ENCODE measurements around the gene CTDP1.

The CTDP1 gene

DNA sequence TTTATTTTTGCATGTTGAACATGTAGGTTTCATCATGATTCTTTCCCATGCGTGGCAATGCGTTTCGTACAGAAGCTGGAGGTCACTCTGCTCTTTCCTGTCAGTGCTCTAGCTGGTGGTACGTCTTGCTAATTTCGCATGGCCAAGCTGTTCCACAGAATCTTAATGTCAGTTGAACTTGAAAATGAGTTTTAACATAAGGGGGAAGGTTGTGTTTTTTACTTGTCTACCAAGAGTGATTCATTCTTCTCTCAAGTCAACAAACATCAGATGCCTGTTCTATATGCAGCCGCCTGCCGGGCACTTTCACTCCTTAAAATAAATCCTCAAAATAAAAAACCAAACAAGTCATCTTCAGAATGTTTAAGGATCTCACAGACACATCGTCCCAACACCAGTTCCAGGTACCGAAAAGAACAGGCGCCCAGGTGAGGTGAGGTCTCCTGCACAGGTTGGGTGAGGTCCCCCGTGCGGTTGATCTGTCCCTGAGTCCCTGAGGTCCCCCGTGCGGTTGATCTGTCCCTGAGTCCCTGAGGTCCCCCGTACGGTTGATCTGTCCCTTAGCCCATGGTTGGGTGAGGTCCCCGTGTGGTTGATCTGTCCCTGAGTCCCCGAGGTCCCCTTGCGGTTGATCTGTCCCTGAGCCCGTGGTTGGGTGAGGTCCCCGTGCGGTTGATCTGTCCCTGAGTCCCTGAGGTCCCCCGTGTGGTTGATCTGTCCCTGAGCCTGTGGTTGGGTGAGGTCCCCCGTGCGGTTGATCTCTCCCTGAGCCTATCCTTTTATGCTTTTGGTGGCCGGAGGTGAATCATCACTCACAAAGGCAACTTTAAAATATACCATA, 61.1 kb downstream of the CTDP1 start:
- Histone ChIP-seq H3K23ac (ENCODE audit: low read length) (no peak overlapping the region), H3K79me1 (ENCODE audit: low read length) (no peaks in the 10 kb centered on the region), H3K18ac (ENCODE audit: low read length) (no peak overlapping the region), H3K4ac (ENCODE audit: low read depth, low read length) (no peak overlapping the region), H3K56ac (ENCODE audit: low read length) (no peak overlapping the region), H3K27me3 (ENCODE audit: insufficient read depth, low read length, poor library complexity) (no peaks in the 10 kb centered on the region), H2AK5ac (ENCODE audit: low read length) (no peak overlapping the region), H3K36me3 (ENCODE audit: control insufficient read depth, insufficient read depth, low read length) (peaks cover 1% of the 10 kb centered on the region), H4K5ac (ENCODE audit: low read length) (no peak overlapping the region), H3K79me2 (ENCODE audit: control insufficient read depth, insufficient read depth, low read length) (no peaks in the 10 kb centered on the region), H3K4me1 (ENCODE audit: control insufficient read depth, low read depth, low read length) (no peaks in the 10 kb centered on the region), H2BK120ac (ENCODE audit: low read depth, low read length) (no peak overlapping the region), H2BK5ac (ENCODE audit: low read length) (no peak overlapping the region), H4K8ac (ENCODE audit: low read depth, low read length) (no peak overlapping the region), H2BK15ac (replicated peaks; ENCODE audit: low read depth) (no peak overlapping the region), H3K9ac (ENCODE audit: low read length) (no peak overlapping the region), H3K4me3 (ENCODE audit: low read length) (no peak overlapping the region), H3K4me2 (ENCODE audit: low read length) (no peak overlapping the region), H3K27ac (ENCODE audit: low read depth, low read length) (no peak overlapping the region)
- DNase-seq = no peak
- WGBS (ENCODE audit: extremely low coverage, insufficient coverage, low lambda C conversion rate) = no CpG with 5 or more reads among the region's 26 CpGs

DNA sequence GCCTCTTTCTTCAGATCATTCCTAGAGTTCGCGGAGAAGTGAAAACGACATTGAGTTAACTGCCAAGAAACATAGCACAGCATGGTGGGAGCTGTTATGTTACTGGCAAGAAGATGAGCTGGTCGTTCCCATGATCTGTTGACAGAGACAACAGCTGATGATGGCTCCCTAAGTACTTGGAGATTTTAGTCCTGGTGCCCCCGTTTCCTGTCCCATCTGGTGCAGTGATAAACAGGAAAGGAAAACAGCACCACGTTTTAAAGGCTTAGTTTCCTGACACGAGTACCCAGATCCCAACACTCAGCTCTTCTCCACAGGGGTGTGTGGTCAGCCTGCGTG, 61.7 kb downstream of the CTDP1 start:
- no peak overlapping the region for H3K56ac ChIP-seq (ENCODE audit: low read length)
- H3K36me3 ChIP-seq (ENCODE audit: control insufficient read depth, insufficient read depth, low read length) = peaks cover 1% of the 10 kb centered on the region
- no peak overlapping the region for H3K18ac ChIP-seq (ENCODE audit: low read length)
- WGBS (ENCODE audit: extremely low coverage, insufficient coverage, low lambda C conversion rate) = no CpG with 5 or more reads among the region's 8 CpGs
- H3K9ac ChIP-seq (ENCODE audit: low read length) = no peak overlapping the region
- no peak overlapping the region for H2AK5ac ChIP-seq (ENCODE audit: low read length)
- no peaks in the 10 kb centered on the region for H3K79me1 ChIP-seq (ENCODE audit: low read length)
- H3K79me2 ChIP-seq (ENCODE audit: control insufficient read depth, insufficient read depth, low read length) = no peaks in the 10 kb centered on the region
- no peak overlapping the region for H2BK5ac ChIP-seq (ENCODE audit: low read length)
- no peak for DNase-seq
- H4K8ac ChIP-seq (ENCODE audit: low read depth, low read length) = no peak overlapping the region
- H4K5ac ChIP-seq (ENCODE audit: low read length) = no peak overlapping the region
- no peak overlapping the region for H2BK15ac ChIP-seq (replicated peaks; ENCODE audit: low read depth)
- H3K23ac ChIP-seq (ENCODE audit: low read length) = no peak overlapping the region
- no peak overlapping the region for H3K4ac ChIP-seq (ENCODE audit: low read depth, low read length)
- H3K4me3 ChIP-seq (ENCODE audit: low read length) = no peak overlapping the region
- H3K4me2 ChIP-seq (ENCODE audit: low read length) = no peak overlapping the region
- H2BK120ac ChIP-seq (ENCODE audit: low read depth, low read length) = no peak overlapping the region
- H3K27ac ChIP-seq (ENCODE audit: low read depth, low read length) = no peak overlapping the region
- H3K4me1 ChIP-seq (ENCODE audit: control insufficient read depth, low read depth, low read length) = no peaks in the 10 kb centered on the region
- H3K27me3 ChIP-seq (ENCODE audit: insufficient read depth, low read length, poor library complexity) = no peaks in the 10 kb centered on the region

DNA sequence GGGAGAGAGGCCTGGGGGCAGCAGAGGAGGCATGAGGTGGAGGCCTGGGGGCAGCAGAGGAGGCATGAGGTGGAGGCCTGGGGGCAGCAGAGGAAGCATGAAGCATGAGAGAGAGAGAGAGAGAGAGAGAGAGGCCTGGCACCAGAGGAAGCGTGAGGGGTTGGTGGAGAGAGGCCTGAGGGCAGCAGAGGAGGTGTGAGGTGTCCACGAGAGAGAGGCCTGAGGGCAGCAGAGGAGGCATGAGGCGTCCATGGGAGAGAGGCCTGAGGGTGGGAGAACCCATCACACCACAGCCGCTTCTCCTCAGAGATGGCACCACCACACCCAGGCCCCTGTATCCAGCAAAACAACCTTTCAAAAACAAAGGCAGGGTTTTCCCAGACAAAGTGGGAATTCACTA, 62.5 kb downstream of the CTDP1 start:
- Histone ChIP-seq H2BK15ac (replicated peaks; ENCODE audit: low read depth) (no peak overlapping the region), H3K4me3 (ENCODE audit: low read length) (no peak overlapping the region), H3K4ac (ENCODE audit: low read depth, low read length) (no peak overlapping the region), H3K79me2 (ENCODE audit: control insufficient read depth, insufficient read depth, low read length) (no peaks in the 10 kb centered on the region), H3K9ac (ENCODE audit: low read length) (no peak overlapping the region), H3K18ac (ENCODE audit: low read length) (no peak overlapping the region), H3K4me2 (ENCODE audit: low read length) (no peak overlapping the region), H3K36me3 (ENCODE audit: control insufficient read depth, insufficient read depth, low read length) (peaks cover 1% of the 10 kb centered on the region), H3K27me3 (ENCODE audit: insufficient read depth, low read length, poor library complexity) (no peaks in the 10 kb centered on the region), H4K8ac (ENCODE audit: low read depth, low read length) (no peak overlapping the region), H2AK5ac (ENCODE audit: low read length) (no peak overlapping the region), H3K27ac (ENCODE audit: low read depth, low read length) (no peak overlapping the region), H3K79me1 (ENCODE audit: low read length) (no peaks in the 10 kb centered on the region), H3K23ac (ENCODE audit: low read length) (no peak overlapping the region), H4K5ac (ENCODE audit: low read length) (no peak overlapping the region), H3K56ac (ENCODE audit: low read length) (no peak overlapping the region), H2BK5ac (ENCODE audit: low read length) (no peak overlapping the region), H3K4me1 (ENCODE audit: control insufficient read depth, low read depth, low read length) (no peaks in the 10 kb centered on the region), H2BK120ac (ENCODE audit: low read depth, low read length) (no peak overlapping the region)
- WGBS (ENCODE audit: extremely low coverage, insufficient coverage, low lambda C conversion rate) = no CpG with 5 or more reads among the region's 4 CpGs
- no peak for DNase-seq

DNA sequence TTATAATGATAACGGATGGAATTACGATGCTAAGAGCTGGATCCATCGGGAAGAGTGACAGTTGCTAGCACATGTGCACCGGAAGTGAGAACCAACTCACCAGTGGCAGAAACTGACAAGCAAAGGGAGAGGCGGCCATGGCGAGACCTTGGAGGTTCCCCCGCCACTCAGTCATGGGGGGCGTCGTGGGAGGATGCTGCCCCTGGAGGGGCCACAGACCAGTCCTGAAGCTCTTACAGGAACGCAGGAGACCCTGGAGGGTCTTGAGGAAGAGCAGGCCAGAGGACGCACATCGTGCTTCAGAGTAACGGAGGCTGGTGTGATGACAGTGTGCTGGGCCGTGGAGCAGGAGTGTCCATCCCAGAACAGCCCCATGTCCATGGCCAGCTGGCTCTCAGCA, 65.0 kb downstream of the CTDP1 start:
- no CpG with 5 or more reads among the region's 14 CpGs for WGBS (ENCODE audit: extremely low coverage, insufficient coverage, low lambda C conversion rate)
- no peak overlapping the region for H3K4me3 ChIP-seq (ENCODE audit: low read length)
- no peak overlapping the region for H3K4ac ChIP-seq (ENCODE audit: low read depth, low read length)
- no peaks in the 10 kb centered on the region for H3K79me2 ChIP-seq (ENCODE audit: control insufficient read depth, insufficient read depth, low read length)
- H3K4me1 ChIP-seq (ENCODE audit: control insufficient read depth, low read depth, low read length) = no peaks in the 10 kb centered on the region
- H4K5ac ChIP-seq (ENCODE audit: low read length) = no peak overlapping the region
- peaks cover 1% of the 10 kb centered on the region for H3K36me3 ChIP-seq (ENCODE audit: control insufficient read depth, insufficient read depth, low read length)
- H2BK15ac ChIP-seq (replicated peaks; ENCODE audit: low read depth) = no peak overlapping the region
- H3K79me1 ChIP-seq (ENCODE audit: low read length) = no peaks in the 10 kb centered on the region
- H3K9ac ChIP-seq (ENCODE audit: low read length) = no peak overlapping the region
- H3K18ac ChIP-seq (ENCODE audit: low read length) = no peak overlapping the region
- no peak overlapping the region for H2BK120ac ChIP-seq (ENCODE audit: low read depth, low read length)
- no peak overlapping the region for H3K27ac ChIP-seq (ENCODE audit: low read depth, low read length)
- H3K23ac ChIP-seq (ENCODE audit: low read length) = no peak overlapping the region
- no peak overlapping the region for H2BK5ac ChIP-seq (ENCODE audit: low read length)
- H3K27me3 ChIP-seq (ENCODE audit: insufficient read depth, low read length, poor library complexity) = no peaks in the 10 kb centered on the region
- no peak for DNase-seq
- no peak overlapping the region for H3K56ac ChIP-seq (ENCODE audit: low read length)
- no peak overlapping the region for H3K4me2 ChIP-seq (ENCODE audit: low read length)
- no peak overlapping the region for H2AK5ac ChIP-seq (ENCODE audit: low read length)
- H4K8ac ChIP-seq (ENCODE audit: low read depth, low read length) = no peak overlapping the region

DNA sequence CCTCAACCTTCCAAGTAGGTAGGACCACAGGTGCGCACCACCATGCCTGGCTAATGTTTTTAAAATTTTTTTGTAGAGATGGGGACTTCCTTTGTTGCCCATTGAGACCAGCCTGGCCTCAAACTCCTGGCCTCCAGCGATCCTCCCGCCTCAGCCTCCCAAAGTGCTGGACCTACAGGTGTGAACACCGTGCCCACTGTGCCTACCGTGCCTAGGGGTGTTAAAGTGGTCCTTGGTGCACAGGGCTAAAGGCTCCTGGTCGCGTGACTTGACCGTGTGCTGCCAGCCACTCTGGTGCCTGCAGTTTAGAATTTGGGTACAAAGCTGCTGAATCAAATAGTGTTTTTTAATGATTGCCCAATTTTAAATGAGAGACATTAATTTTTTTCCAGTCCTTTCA, 67.1 kb downstream of the CTDP1 start:
- no peak overlapping the region for H3K23ac ChIP-seq (ENCODE audit: low read length)
- H3K79me2 ChIP-seq (ENCODE audit: control insufficient read depth, insufficient read depth, low read length) = no peaks in the 10 kb centered on the region
- no peak overlapping the region for H3K4me2 ChIP-seq (ENCODE audit: low read length)
- H3K4me1 ChIP-seq (ENCODE audit: control insufficient read depth, low read depth, low read length) = no peaks in the 10 kb centered on the region
- no peak overlapping the region for H2BK15ac ChIP-seq (replicated peaks; ENCODE audit: low read depth)
- no peaks in the 10 kb centered on the region for H3K79me1 ChIP-seq (ENCODE audit: low read length)
- no peak overlapping the region for H3K4ac ChIP-seq (ENCODE audit: low read depth, low read length)
- no peak overlapping the region for H3K27ac ChIP-seq (ENCODE audit: low read depth, low read length)
- H2BK5ac ChIP-seq (ENCODE audit: low read length) = no peak overlapping the region
- no peak overlapping the region for H4K5ac ChIP-seq (ENCODE audit: low read length)
- no peak overlapping the region for H3K9ac ChIP-seq (ENCODE audit: low read length)
- no peak overlapping the region for H3K18ac ChIP-seq (ENCODE audit: low read length)
- H2BK120ac ChIP-seq (ENCODE audit: low read depth, low read length) = no peak overlapping the region
- no peak for DNase-seq
- no peak overlapping the region for H2AK5ac ChIP-seq (ENCODE audit: low read length)
- no peak overlapping the region for H3K56ac ChIP-seq (ENCODE audit: low read length)
- no peaks in the 10 kb centered on the region for H3K36me3 ChIP-seq (ENCODE audit: control insufficient read depth, insufficient read depth, low read length)
- H3K27me3 ChIP-seq (ENCODE audit: insufficient read depth, low read length, poor library complexity) = no peaks in the 10 kb centered on the region
- H4K8ac ChIP-seq (ENCODE audit: low read depth, low read length) = no peak overlapping the region
- no peak overlapping the region for H3K4me3 ChIP-seq (ENCODE audit: low read length)
- no CpG with 5 or more reads among the region's 8 CpGs for WGBS (ENCODE audit: extremely low coverage, insufficient coverage, low lambda C conversion rate)
